ENCODE measurements around the gene ZNF430. TPM values are rescaled to one million over a fixed set of nuclear protein-coding genes. Genes with fewer than 3 reads are reported as not detected.

The ZNF430 gene
- total and polyA plus RNA-seq, 10 of the 15 experiments (the other 5 are each of a cell fraction or from before 2014, with no cell fraction given) = 4.6 to 19.0 (median 12.1) TPM

DNA sequence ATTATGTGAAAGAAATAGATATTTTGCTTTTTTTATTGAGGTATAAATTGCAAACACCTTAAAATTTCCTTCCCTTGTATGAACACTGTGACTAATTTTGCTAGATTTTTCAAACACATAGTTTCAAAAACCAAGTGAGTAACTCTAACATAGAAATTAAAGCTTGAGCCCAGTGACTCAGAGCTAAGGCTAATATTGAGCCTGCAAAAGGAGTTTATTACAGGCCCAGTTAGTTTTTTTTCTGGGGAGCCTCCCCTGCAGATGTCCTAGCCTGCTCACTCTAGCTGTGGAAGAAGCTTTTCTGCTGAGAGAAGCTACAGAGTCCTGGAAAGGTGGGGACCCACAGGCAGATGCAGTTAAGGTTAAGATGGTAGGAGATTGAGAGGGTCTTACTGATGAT, 3.4 kb downstream of the ZNF430 start (continued):
- TF ChIP-seq, protein P1, sequence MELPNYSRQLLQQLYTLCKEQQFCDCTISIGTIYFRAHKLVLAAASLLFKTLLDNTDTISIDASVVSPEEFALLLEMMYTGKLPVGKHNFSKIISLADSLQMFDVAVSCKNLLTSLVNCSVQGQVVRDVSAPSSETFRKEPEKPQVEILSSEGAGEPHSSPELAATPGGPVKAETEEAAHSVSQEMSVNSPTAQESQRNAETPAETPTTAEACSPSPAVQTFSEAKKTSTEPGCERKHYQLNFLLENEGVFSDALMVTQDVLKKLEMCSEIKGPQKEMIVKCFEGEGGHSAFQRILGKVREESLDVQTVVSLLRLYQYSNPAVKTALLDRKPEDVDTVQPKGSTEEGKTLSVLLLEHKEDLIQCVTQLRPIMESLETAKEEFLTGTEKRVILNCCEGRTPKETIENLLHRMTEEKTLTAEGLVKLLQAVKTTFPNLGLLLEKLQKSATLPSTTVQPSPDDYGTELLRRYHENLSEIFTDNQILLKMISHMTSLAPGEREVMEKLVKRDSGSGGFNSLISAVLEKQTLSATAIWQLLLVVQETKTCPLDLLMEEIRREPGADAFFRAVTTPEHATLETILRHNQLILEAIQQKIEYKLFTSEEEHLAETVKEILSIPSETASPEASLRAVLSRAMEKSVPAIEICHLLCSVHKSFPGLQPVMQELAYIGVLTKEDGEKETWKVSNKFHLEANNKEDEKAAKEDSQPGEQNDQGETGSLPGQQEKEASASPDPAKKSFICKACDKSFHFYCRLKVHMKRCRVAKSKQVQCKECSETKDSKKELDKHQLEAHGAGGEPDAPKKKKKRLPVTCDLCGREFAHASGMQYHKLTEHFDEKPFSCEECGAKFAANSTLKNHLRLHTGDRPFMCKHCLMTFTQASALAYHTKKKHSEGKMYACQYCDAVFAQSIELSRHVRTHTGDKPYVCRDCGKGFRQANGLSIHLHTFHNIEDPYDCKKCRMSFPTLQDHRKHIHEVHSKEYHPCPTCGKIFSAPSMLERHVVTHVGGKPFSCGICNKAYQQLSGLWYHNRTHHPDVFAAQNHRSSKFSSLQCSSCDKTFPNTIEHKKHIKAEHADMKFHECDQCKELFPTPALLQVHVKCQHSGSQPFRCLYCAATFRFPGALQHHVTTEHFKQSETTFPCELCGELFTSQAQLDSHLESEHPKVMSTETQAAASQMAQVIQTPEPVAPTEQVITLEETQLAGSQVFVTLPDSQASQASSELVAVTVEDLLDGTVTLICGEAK (IDR thresholded peaks at IDR 0.05; ENCODE audit: borderline replicate concordance) = no peak
- TF ChIP-seq, protein P2, sequence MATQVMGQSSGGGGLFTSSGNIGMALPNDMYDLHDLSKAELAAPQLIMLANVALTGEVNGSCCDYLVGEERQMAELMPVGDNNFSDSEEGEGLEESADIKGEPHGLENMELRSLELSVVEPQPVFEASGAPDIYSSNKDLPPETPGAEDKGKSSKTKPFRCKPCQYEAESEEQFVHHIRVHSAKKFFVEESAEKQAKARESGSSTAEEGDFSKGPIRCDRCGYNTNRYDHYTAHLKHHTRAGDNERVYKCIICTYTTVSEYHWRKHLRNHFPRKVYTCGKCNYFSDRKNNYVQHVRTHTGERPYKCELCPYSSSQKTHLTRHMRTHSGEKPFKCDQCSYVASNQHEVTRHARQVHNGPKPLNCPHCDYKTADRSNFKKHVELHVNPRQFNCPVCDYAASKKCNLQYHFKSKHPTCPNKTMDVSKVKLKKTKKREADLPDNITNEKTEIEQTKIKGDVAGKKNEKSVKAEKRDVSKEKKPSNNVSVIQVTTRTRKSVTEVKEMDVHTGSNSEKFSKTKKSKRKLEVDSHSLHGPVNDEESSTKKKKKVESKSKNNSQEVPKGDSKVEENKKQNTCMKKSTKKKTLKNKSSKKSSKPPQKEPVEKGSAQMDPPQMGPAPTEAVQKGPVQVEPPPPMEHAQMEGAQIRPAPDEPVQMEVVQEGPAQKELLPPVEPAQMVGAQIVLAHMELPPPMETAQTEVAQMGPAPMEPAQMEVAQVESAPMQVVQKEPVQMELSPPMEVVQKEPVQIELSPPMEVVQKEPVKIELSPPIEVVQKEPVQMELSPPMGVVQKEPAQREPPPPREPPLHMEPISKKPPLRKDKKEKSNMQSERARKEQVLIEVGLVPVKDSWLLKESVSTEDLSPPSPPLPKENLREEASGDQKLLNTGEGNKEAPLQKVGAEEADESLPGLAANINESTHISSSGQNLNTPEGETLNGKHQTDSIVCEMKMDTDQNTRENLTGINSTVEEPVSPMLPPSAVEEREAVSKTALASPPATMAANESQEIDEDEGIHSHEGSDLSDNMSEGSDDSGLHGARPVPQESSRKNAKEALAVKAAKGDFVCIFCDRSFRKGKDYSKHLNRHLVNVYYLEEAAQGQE (IDR thresholded peaks at IDR 0.05; ENCODE audit: low read depth, low read length) = no peak
- no peak for TF ChIP-seq JUND (IDR thresholded peaks at IDR 0.05; ENCODE audit: low read depth, low read length)
- TF ChIP-seq ETV6 (conservative IDR thresholded peaks at IDR 0.05 in 1 of 2, IDR thresholded peaks at IDR 0.05 in 1 of 2; ENCODE audit: borderline replicate concordance in 1 of 2, low read depth in 1 of 2) = no peak
- no peak for TF ChIP-seq POLR2A (IDR thresholded peaks at IDR 0.05; ENCODE audit: low read depth, low read length)
- no peak for TF ChIP-seq CHD2 (IDR thresholded peaks at IDR 0.05; ENCODE audit: borderline replicate concordance, low read depth, low read length)
- TF ChIP-seq, protein P3, sequence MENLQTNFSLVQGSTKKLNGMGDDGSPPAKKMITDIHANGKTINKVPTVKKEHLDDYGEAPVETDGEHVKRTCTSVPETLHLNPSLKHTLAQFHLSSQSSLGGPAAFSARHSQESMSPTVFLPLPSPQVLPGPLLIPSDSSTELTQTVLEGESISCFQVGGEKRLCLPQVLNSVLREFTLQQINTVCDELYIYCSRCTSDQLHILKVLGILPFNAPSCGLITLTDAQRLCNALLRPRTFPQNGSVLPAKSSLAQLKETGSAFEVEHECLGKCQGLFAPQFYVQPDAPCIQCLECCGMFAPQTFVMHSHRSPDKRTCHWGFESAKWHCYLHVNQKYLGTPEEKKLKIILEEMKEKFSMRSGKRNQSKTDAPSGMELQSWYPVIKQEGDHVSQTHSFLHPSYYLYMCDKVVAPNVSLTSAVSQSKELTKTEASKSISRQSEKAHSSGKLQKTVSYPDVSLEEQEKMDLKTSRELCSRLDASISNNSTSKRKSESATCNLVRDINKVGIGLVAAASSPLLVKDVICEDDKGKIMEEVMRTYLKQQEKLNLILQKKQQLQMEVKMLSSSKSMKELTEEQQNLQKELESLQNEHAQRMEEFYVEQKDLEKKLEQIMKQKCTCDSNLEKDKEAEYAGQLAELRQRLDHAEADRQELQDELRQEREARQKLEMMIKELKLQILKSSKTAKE (IDR thresholded peaks at IDR 0.05; ENCODE audit: low read depth, poor library complexity, severe bottlenecking) = no peak
- TF ChIP-seq SMAD5 (IDR thresholded peaks at IDR 0.05; ENCODE audit: low read depth) = no peak
- TF ChIP-seq ZNF622 (IDR thresholded peaks at IDR 0.05) = no peak
